Measurements from ENCODE around the gene ZFR2.
"Not testable (repeated sequence)": the region's sequence is repeated elsewhere in the genome, so short reads cannot be mapped to it uniquely, and the experiment has no call there.

ZFR2 gene

DNA sequence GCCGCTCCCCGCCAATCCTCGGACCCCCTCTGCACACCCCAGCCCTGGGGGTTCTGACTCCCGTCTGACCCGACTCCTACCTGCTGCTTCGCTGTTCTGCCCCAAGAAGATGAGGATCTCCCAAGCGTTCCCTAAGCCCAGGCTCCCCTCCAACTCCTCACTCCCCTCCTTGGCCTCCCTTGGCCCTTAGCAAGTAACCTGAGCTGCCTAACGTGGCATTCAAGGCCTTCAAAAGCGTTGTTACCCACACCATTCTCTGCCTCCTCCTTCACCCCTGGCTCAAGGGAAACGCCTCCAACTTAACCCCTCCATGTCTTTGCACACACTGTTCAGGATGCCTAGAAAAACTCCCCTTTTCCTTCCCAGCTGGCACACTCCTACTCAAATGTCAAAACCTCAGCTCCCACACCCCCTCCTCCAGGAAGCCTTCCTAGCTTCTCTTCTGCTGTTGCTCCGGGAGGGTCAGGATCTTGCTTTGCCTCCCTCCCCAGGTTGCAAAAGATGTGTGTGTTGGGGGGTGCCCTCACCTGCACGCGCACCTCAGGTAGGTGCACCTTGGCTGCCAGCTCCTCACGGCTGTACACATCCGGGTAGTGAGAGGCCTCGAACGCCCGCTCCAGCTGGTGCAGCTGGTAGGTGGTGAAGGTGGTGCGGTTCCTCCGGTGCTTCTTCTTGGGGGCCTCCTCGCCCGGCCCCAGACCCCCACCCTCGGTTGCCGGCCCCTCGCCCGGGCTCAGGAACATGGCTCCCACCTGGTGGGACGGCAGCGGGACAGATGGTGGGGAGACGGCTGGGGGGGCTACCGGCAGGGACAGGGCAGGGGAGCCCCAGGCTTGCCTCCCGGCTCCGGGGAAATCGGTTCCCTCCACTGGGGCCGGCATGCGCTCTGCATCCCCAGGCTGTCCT lies 97.6 kb downstream of the ZFR2 start:
- no peak for DNase-seq (ENCODE audit: low read depth, low spot score)

DNA sequence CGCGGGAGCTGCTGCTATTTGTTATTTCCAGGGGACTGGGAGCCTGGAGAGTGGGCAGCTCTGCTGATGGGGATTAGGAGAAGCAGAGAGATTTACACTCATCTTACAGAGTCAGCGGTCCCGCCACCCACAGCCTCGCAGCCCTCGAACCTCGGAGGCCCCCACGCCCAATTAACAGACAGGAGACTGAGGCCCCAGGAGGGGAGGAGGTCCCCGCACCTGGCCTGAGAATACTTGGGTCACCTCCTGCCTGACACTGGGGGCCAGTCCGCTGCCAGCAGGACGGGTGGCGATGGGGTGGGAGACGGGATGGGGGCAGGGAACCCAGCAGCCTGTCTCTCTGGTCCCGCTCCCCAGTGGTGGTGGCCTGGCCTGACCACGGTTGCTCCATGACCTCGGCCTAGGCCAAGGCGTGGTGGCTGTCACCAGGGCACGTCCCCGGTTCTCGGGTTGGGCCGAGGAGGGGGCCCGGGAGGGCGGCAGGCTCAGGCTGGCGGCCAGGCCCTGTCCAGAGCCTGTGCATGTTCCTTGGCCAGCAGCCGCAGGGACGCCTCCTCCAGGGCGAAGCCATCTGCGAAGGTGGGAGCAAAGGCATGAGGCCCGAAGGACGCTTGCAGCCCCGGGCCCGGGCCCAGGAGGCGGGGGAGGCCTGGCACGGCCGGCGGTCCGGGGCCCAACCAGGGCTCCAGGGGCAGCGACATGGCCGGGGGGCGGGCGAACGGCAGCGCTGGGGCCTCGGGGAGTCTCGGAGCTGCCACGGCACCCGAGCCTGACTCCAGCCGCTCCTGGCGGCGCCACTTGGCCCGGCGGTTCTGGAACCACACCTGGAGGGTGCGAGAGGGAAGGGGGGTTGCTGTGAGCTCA lies 98.5 kb downstream of the ZFR2 start:
- no peak for DNase-seq (ENCODE audit: low read depth, low spot score)

DNA sequence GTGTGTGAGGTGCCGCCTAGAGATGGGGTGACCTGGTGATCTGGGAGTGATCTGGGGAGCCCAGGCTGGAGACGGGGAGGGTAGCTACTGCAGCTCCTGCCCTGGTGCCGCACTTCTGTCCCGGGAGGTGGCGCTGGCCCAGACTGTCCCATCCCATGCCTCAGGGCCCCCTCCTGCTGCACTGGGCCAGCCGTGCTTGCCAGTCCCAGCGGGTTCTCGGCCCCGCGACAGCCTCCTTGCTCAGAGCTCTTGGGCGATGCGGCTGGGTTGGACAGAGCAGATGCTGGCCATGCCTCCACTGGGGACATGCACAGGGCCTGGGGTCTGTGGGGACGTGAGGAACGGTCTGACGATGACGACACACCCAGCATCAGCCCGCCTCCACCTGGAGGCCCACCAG lies 99.3 kb downstream of the ZFR2 start:
- DNase-seq (ENCODE audit: low read depth, low spot score): no peak

- no peak for DNase-seq (ENCODE audit: low read depth, low spot score)
Observed at GRCh38 chr19:3768748-3769099, 100.1 kb downstream of the ZFR2 start.

DNA sequence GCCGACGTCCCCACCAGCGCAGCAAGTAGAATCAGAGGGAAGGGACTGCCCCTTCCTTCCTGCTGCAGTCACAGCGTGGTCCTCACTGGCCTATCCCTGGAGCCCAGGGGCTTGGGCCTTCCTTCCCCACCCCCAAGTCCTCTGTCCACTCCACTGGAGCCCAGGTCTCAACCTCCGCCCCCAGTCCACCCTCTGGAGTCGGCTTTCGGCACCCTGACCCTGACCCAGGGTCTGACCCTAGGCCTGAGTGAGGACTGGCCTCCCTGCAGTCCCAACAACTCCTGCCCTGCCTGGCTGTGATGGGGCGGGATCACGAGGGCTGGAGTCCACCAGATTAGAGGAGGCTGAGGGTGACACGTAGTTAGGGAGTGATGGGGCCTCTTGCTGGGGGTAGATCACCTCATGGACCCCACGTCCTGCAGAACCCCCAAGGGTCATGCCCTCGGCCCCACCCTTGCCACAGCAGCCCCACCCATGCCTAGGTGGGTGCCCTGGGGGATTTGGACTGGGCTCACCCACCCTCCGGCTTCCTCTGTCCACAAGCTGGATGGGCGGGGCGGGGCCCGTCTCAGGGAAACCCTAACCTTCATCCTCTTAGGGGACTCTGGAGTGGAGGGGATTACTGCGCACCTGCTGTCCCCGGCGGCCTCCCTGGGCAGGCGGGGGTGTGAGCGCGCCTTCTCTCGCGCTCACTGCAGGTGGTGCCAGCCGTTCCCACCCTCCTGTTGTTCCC lies 100.7 kb downstream of the ZFR2 start:
- DNase-seq (ENCODE audit: low read depth, low spot score): no peak

- DNase-seq (ENCODE audit: low read depth, low spot score): no peak
Observed at GRCh38 chr19:3767050-3767449, 101.8 kb downstream of the ZFR2 start.

DNA sequence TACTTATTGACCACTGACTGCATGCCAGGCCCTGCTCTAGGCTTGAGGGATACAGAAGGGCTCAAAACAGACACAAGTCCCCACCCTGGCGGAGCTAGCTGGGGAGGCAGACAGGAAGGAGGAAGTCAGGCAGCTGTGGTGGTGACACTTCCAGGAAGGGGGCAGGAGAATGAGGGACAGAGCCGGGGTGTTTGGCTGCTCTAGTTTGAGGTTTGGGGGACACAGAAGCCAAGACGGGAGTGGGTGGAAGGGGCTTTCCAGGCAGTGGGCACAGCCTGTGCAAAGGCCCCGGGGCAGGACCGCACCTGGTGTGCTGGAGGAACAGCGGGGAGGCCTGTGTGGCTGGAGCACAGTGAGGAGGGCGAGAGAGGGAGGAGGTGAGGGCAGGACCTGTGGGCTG lies 102.3 kb downstream of the ZFR2 start:
- DNase-seq (ENCODE audit: low read depth, low spot score): no peak

DNA sequence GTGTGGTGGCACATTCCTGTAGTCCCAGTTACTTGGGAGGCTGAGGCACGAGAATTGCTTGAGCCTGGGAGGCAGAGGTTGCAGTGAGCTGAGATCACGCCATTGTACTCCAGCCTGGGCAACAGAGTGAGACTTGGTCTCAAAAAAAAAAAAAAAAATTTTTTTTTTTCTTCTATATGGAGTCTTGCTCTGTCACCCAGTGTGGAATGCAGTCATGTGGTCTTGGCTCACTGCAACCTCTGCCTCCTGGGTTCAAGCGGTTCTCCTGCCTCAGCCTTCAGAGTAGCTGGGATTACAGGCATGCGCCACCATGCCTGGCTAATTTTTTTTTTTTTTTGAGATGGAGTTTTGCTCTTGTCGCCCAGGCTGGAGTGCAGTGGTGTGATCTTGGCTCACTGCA lies 103.1 kb downstream of the ZFR2 start:
- not testable (repeated sequence) for DNase-seq (ENCODE audit: low read depth, low spot score)

- DNase-seq (ENCODE audit: low read depth, low spot score): no peak
Observed at GRCh38 chr19:3765121-3765520, 103.7 kb downstream of the ZFR2 start.

DNA sequence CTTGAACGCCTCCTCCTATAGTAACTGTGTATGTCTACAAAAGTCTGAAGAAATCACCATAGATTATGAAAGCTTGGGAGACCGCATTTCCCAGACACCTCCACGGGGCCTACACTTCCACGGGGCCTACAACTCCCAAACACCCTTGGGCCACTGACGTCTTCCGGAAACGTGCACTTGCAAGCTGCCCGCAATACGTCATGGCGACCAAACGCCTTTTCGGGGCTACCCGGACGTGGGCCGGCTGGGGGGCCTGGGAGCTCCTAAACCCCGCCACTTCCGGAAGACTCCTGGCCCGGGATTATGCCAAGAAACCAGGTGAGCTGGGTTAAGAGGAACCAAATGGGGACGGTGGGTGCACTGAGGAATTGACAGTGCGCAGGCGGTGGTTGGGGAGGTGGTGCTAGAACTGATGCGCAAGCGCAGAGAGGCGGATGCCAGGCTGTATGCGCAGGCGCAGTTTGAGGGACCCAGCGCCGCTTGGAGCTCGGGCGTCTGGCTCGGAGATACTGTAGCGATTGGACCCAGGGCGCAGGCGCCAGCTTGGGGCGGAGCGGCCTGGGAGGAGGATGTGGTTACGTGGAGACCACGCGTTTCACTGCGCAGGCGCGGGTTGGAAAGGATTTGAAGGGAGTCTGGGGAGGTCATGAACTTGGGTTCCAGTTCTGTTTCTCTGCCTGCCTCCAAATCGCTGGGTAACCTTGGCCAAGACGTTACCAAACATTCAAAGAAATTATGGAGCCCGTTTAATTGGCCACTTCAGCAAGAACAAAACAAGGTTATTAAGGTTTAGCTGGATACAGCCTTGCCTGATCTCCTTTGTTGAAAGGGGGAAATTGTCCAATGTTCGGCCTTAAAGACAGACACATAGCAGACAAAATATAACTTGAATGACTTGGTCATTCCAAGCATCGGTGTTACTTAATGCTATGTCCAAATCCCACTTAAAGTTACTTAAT lies 106.1 kb downstream of the ZFR2 start, which contains the start of gene MRPL54:
MRPL54 (plus strand) TSS at position 182 of the 959 bp plus-strand sequence; CDS start at position 201, 19 bp downstream.
- DNase-seq (ENCODE audit: low read depth, low spot score): peak; percentile 99

GRCh38 chr19:3762130-3762473 lies 106.7 kb downstream of the ZFR2 start:
- DNase-seq (ENCODE audit: low read depth, low spot score): no peak

DNA sequence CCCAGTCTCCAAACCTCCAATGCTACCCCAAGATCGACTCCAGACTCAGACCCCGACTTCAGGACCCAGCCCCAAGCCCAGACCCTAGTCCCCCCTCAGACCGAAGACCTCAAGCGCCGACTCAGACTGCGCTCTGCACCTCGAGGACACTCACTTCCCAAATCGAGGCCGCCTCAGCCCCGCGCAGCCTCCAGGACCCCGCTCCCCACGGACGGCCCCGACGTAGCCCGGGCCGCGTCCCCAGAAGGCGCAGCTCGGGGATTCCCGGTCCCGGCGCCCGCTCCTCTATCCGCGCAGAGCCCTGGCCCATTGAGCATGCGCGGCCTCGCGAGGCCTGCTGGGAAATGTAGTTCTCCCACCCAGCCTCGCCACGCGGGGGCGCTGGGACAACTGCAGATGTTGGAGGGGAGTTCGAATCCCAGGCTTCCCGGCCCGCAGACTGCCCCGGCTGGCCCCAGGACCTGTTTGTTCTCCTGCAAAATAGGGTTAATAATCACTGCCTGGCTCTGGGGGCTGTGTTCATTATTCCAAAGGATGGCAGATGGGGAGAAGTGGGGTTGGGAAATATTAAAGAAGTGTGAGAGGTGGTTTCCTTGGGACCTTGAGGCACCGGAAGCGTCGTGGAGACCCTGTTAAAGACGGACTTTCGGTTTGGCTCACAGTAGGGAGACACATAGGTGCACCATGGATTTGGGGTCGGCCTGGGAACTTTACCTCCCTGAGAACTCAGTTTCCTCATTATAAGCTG lies 107.3 kb downstream of the ZFR2 start, which contains the start of gene APBA3:
APBA3 (minus strand) TSS at position 311 of the 748 bp plus-strand sequence. CDS start 1,428 bp downstream, outside the sequence.
- DNase-seq (ENCODE audit: low read depth, low spot score): peak; percentile 69

DNA sequence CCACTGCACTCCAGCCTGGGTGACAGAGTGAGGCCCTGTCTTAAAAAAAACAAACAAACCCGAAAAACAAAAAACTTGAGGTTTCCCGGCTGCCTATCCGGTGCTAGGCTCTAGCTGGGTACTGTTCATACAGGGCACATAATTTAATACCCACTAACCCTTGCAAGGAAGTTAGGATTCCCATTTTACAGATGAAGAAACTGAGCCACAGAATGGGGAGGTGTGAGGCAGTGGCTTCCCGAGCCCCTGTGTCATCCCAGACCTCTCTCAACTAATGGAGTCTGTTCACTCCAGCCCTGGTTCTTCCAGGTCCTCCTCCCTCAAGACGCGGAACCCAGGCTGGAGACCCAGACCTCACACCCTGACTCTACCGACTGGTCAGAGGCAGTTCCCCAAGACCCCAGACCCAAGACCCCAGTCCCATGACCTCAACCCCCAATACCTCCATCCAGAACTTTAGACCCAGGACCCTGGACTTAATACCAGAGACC lies 107.9 kb downstream of the ZFR2 start:
- no peak for DNase-seq (ENCODE audit: low read depth, low spot score)

- no peak for DNase-seq (ENCODE audit: low read depth, low spot score)
Observed at GRCh38 chr19:3759482-3760254, 109.2 kb downstream of the ZFR2 start.

DNA sequence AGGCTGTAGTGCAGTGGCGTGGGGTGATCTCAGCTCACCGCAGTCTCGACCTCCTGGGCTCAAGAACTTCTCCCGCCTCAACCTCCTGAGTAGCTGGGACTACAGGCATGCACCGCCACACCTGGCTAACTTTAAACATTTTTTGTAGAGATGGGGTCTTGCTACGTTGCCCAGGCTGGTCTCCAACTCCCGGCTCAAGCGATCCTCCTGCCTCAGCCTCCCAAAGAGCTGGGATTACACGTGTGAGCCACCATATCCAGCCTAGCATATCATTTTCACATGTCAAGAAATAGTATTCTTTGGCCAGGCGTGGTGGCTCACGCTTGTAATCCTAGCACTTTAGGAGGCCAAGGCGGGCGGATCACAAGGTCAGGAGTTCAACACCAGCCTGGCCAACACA lies 110.5 kb downstream of the ZFR2 start:
- DNase-seq (ENCODE audit: low read depth, low spot score): not testable (repeated sequence)

- not testable (repeated sequence) for DNase-seq (ENCODE audit: low read depth, low spot score)
Observed at GRCh38 chr19:3757705-3758104, 111.1 kb downstream of the ZFR2 start.
